WTC11 (cell line): Measurements from ENCODE around the gene GAB4.

Source experiments
- CTCF ChIP-seq: fragments of 200-600 bp; IDR thresholded peaks from 2 replicates; pipeline ENCODE4 v1.8.0; 2022; ENCODE audit warnings: antibody characterized with exemption
- E2F1 ChIP-seq: sonication (generic); formaldehyde crosslinking; IDR thresholded peaks from 2 replicates; pipeline ENCODE4 v1.8.0; 2022; ENCODE audit warnings: mild to moderate bottlenecking, missing genetic modification reagents
- ERG ChIP-seq: fragments of 250-450 bp; sonication (Bioruptor Pico); IDR thresholded peaks from 2 replicates; pipeline ENCODE4 v1.8.0; 2021; ENCODE audit warnings: mild to moderate bottlenecking
- ESRRA ChIP-seq: sonication (generic); formaldehyde crosslinking; IDR thresholded peaks from 2 replicates; pipeline ENCODE4 v1.8.1; 2022; ENCODE audit warnings: mild to moderate bottlenecking, missing genetic modification reagents, borderline replicate concordance
- HMGXB4 ChIP-seq: sonication (generic); formaldehyde crosslinking; IDR thresholded peaks from 2 replicates; pipeline ENCODE4 v1.8.1; 2023; ENCODE audit warnings: mild to moderate bottlenecking, moderate library complexity, missing genetic modification reagents
- MAX ChIP-seq: sonication (generic); formaldehyde crosslinking; IDR thresholded peaks from 2 replicates; pipeline ENCODE4 v1.8.0; 2022; ENCODE audit warnings: mild to moderate bottlenecking, missing genetic modification reagents
- NFYB ChIP-seq: sonication (generic); formaldehyde crosslinking; conservative IDR thresholded peaks from 2 replicates; pipeline ENCODE4 v1.8.0; 2022; ENCODE audit warnings: low read depth, missing genetic modification reagents
- NR2C2 ChIP-seq: sonication (generic); formaldehyde crosslinking; IDR thresholded peaks from 2 replicates; pipeline ENCODE4 v1.8.0; 2022; ENCODE audit warnings: mild to moderate bottlenecking, missing genetic modification reagents
- TCF7 ChIP-seq: sonication (generic); formaldehyde crosslinking; IDR thresholded peaks from 2 replicates; pipeline ENCODE4 v1.8.0; 2022; ENCODE audit warnings: mild to moderate bottlenecking, low read depth, missing genetic modification reagents, moderate library complexity
- TP53 ChIP-seq: sonication (generic); formaldehyde crosslinking; IDR thresholded peaks from 2 replicates; pipeline ENCODE4 v1.8.1; 2023; ENCODE audit warnings: mild to moderate bottlenecking, missing genetic modification reagents
- ZNF121 ChIP-seq: sonication (generic); formaldehyde crosslinking; IDR thresholded peaks from 2 replicates; pipeline ENCODE4 v1.8.0; 2023; ENCODE audit warnings: missing genetic modification reagents
- ZNF219 ChIP-seq: sonication (generic); formaldehyde crosslinking; IDR thresholded peaks from 2 replicates; pipeline ENCODE4 v1.8.0; 2023; ENCODE audit warnings: missing genetic modification reagents, mild to moderate bottlenecking, borderline replicate concordance
- ZNF263 ChIP-seq: sonication (generic); formaldehyde crosslinking; IDR thresholded peaks from 2 replicates; pipeline ENCODE4 v1.8.1; 2022; ENCODE audit warnings: low read depth, mild to moderate bottlenecking, moderate library complexity, missing genetic modification reagents

GRCh38 chr22:16965083-16965482 is 42.9 kb downstream of the GAB4 start:
- TF ChIP-seq CTCF (no peak), ZNF219 (CRISPR knock-in tag) (no peak), ERG (CRISPR knock-in tag) (no peak), HMGXB4 (CRISPR knock-in tag) (no peak), NFYB (no peak), TP53 (CRISPR knock-in tag) (no peak), ZNF121 (CRISPR knock-in tag) (no peak), E2F1 (CRISPR knock-in tag) (no peak), TCF7 (CRISPR knock-in tag) (no peak), ZNF263 (CRISPR knock-in tag) (no peak), ESRRA (CRISPR knock-in tag) (no peak), MAX (CRISPR knock-in tag) (no peak), NR2C2 (CRISPR knock-in tag) (no peak)
